ENCODE data around the gene SLC12A9.

The SLC12A9 gene

GRCh38 chr7:100865372-100865911 lies 12.9 kb downstream of the SLC12A9 start:
- TF ChIP-seq YY1 (IDR thresholded peaks at IDR 0.05; ENCODE audit: insufficient read depth, insufficient read length) (no peak), SUZ12 (IDR thresholded peaks at IDR 0.05; ENCODE audit: extremely low read depth, insufficient read depth, insufficient read length) (no peak), ZNF274 (IDR thresholded peaks at IDR 0.05; ENCODE audit: low read depth, low read length) (no peak)

DNA sequence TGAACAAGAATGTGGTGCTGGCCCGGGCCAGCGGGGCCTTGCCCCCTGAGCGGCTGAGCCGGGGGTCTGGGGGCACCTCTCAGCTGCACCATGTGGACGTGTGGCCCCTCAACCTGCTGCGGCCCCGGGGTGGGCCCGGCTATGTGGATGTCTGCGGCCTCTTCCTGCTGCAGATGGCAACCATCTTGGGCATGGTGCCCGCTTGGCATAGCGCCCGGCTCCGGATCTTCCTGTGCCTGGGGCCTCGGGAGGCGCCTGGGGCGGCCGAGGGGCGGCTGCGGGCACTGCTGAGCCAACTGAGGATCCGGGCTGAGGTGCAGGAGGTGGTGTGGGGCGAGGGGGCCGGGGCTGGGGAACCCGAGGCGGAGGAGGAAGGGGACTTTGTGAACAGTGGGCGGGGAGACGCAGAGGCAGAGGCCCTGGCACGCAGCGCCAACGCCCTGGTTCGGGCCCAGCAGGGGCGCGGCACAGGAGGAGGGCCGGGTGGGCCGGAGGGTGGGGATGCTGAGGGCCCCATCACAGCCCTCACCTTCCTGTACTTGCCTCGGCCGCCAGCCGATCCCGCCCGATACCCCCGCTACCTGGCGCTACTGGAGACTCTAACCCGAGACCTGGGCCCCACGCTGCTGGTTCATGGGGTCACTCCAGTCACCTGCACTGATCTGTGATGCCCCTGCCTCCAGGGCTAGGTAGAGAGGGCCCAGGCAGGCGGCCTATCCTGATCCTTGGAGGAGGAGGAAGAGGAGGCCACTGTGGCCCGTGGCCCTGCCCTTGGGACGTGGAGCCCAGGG lies 13.6 kb downstream of the SLC12A9 start:
- no peaks in the 10 kb centered on the region for H3K9me3 ChIP-seq (ENCODE audit: insufficient read depth, low read length)
- H3K4me3 ChIP-seq (ENCODE audit: insufficient read length, low read depth): no peak overlapping the region
- H3K9ac ChIP-seq (ENCODE audit: insufficient read length, low read depth): peak overlapping the region; percentile 64
- H3K27me3 ChIP-seq (ENCODE audit: insufficient read depth, insufficient read length): no peaks in the 10 kb centered on the region
- H3K4me1 ChIP-seq (ENCODE audit: insufficient read depth, insufficient read length): peaks cover 7% of the 10 kb centered on the region
- TF ChIP-seq YY1 (IDR thresholded peaks at IDR 0.05; ENCODE audit: insufficient read depth, insufficient read length): no peak
- TF ChIP-seq ZNF274 (IDR thresholded peaks at IDR 0.05; ENCODE audit: low read depth, low read length): no peak
- TF ChIP-seq SUZ12 (IDR thresholded peaks at IDR 0.05; ENCODE audit: extremely low read depth, insufficient read depth, insufficient read length): no peak
- no peak for DNase-seq (ENCODE audit: low read depth, low spot score)
- peaks cover 51% of the 10 kb centered on the region for H3K36me3 ChIP-seq (ENCODE audit: insufficient read depth, insufficient read length, low read length)

More at GRCh38 chr7:100865372-100865911, 12.9 kb downstream of the SLC12A9 start:
- H3K4me3 ChIP-seq (ENCODE audit: insufficient read length, low read depth): no peak overlapping the region
- no peak for DNase-seq (ENCODE audit: low read depth, low spot score)
- peaks cover 7% of the 10 kb centered on the region for H3K4me1 ChIP-seq (ENCODE audit: insufficient read depth, insufficient read length)
- no peaks in the 10 kb centered on the region for H3K9me3 ChIP-seq (ENCODE audit: insufficient read depth, low read length)
- H3K36me3 ChIP-seq (ENCODE audit: insufficient read depth, insufficient read length, low read length): peaks cover 51% of the 10 kb centered on the region
- no peaks in the 10 kb centered on the region for H3K27me3 ChIP-seq (ENCODE audit: insufficient read depth, insufficient read length)
- H3K9ac ChIP-seq (ENCODE audit: insufficient read length, low read depth): no peak overlapping the region

DNA sequence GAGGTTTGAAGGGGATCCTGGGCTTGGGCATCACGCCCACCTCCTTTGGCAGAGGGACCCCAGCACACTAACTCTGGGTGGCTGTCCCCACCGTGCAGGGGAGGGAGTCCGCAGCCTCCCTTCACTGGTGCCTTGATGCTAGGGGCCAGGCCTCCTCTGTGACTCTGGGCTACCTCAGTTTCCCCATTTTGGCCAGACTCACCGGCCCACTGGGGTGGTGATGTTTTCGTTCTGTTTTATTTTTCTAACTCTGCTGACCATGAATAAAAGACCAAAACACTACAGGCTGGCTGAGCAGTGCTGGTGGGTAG lies 14.2 kb downstream of the SLC12A9 start:
- peaks cover 7% of the 10 kb centered on the region for H3K4me1 ChIP-seq (ENCODE audit: insufficient read depth, insufficient read length)
- peak overlapping the region; percentile 64 for H3K9ac ChIP-seq (ENCODE audit: insufficient read length, low read depth)
- H3K27me3 ChIP-seq (ENCODE audit: insufficient read depth, insufficient read length): no peaks in the 10 kb centered on the region
- no peaks in the 10 kb centered on the region for H3K9me3 ChIP-seq (ENCODE audit: insufficient read depth, low read length)
- DNase-seq (ENCODE audit: low read depth, low spot score): no peak
- H3K36me3 ChIP-seq (ENCODE audit: insufficient read depth, insufficient read length, low read length): peaks cover 51% of the 10 kb centered on the region
- TF ChIP-seq ZNF274 (IDR thresholded peaks at IDR 0.05; ENCODE audit: low read depth, low read length): no peak
- no peak for TF ChIP-seq SUZ12 (IDR thresholded peaks at IDR 0.05; ENCODE audit: extremely low read depth, insufficient read depth, insufficient read length)
- no peak for TF ChIP-seq YY1 (IDR thresholded peaks at IDR 0.05; ENCODE audit: insufficient read depth, insufficient read length)
- H3K4me3 ChIP-seq (ENCODE audit: insufficient read length, low read depth): peak overlapping the region; percentile 86

GRCh38 chr7:100867040-100867775 lies 14.7 kb downstream of the SLC12A9 start, which contains the start of gene TRIP6:
Gene TRIP6, plus strand, starts transcription at chr7:100867387. Its CDS starts 111 bp downstream, at chr7:100867498.
- Histone ChIP-seq H3K9ac (ENCODE audit: insufficient read length, low read depth) (peak within 1 kb of the TSS; percentile 98), H3K36me3 (ENCODE audit: insufficient read depth, insufficient read length, low read length) (peaks cover 53% of the 10 kb centered on the region), H3K27me3 (ENCODE audit: insufficient read depth, insufficient read length) (no peaks in the 10 kb centered on the region), H3K4me3 (ENCODE audit: insufficient read length, low read depth) (peak within 1 kb of the TSS; percentile 86), H3K9me3 (ENCODE audit: insufficient read depth, low read length) (no peaks in the 10 kb centered on the region), H3K4me1 (ENCODE audit: insufficient read depth, insufficient read length) (peaks cover 7% of the 10 kb centered on the region)
- DNase-seq (ENCODE audit: low read depth, low spot score): peak; percentile 81
- no peak for TF ChIP-seq ZNF274 (IDR thresholded peaks at IDR 0.05; ENCODE audit: low read depth, low read length)
- no peak for TF ChIP-seq YY1 (IDR thresholded peaks at IDR 0.05; ENCODE audit: insufficient read depth, insufficient read length)
- no peak for TF ChIP-seq SUZ12 (IDR thresholded peaks at IDR 0.05; ENCODE audit: extremely low read depth, insufficient read depth, insufficient read length)

DNA sequence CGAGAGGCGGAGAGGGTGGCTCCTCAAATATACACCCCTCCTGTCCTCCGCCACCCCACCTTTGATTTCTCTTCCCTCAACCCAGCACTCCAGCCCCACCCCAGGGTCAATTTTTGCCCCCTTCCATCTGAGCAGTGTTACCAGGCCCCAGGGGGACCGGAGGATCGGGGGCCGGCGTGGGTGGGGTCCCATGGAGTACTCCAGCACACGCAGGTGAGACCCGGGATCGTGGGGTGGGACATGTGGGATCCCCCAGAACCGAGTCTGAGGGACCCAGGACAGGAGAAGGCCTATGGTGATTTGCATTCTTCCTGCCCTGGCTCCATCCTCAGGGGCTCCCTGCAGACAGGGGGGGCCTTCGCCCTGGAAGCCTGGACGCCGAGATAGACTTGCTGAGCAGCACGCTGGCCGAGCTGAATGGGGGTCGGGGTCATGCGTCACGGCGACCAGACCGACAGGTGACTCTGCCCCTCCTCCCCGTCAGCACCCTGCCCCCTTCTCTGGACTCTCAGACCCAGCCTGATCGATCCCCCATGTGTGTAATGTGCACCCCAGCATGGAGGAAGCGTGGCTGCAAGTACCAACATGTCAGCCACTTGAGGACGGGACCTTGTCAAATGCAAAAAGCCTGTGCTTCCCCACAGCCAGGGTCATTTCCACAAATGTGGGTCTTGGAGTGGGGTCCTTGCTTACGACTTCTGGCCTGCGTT lies 15.4 kb downstream of the SLC12A9 start:
- Histone ChIP-seq H3K4me1 (ENCODE audit: insufficient read depth, insufficient read length) (peaks cover 7% of the 10 kb centered on the region), H3K4me3 (ENCODE audit: insufficient read length, low read depth) (peak overlapping the region; percentile 86), H3K27me3 (ENCODE audit: insufficient read depth, insufficient read length) (no peaks in the 10 kb centered on the region), H3K36me3 (ENCODE audit: insufficient read depth, insufficient read length, low read length) (peaks cover 52% of the 10 kb centered on the region), H3K9ac (ENCODE audit: insufficient read length, low read depth) (peak overlapping the region; percentile 98), H3K9me3 (ENCODE audit: insufficient read depth, low read length) (no peaks in the 10 kb centered on the region)
- no peak for DNase-seq (ENCODE audit: low read depth, low spot score)
- no peak for TF ChIP-seq YY1 (IDR thresholded peaks at IDR 0.05; ENCODE audit: insufficient read depth, insufficient read length)

DNA sequence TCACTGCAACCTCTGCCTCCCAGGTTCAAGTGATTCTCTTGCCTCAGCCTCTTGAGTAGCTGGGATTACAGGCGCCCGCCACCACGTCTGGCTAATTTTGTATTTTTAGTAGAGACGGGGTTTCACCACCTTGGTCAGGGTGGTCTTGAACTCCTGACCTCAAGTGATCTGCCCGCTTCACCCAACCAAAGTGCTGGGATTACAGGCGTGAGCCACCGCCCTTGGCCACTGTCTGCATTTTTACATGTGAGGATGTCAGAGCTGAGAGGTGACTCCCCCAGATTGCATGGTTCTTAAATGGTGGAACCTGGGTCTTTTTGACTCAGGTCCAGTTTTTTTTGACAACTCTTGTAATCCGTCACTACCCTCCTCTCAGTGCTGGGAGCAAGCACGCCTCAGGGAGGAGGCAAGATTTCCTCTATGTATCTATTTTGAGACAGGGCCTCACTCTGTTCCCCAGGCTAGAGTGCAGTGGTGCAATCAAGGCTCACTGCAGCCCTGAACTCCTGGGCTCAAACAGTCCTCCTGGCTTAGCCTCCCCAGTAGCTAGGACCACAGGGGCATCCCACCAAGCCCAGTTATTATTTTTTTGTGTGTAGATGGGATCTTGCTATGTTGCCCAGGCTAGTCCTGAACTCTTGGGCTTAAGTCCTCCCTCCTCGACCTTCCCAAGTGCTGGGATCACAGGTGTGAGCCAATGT lies 21.2 kb downstream of the SLC12A9 start:
- TF ChIP-seq YY1 (IDR thresholded peaks at IDR 0.05; ENCODE audit: insufficient read depth, insufficient read length) (no peak), SUZ12 (IDR thresholded peaks at IDR 0.05; ENCODE audit: extremely low read depth, insufficient read depth, insufficient read length) (no peak), ZNF274 (IDR thresholded peaks at IDR 0.05; ENCODE audit: low read depth, low read length) (no peak)
- peak overlapping the region; percentile 93 for H3K4me3 ChIP-seq (ENCODE audit: insufficient read length, low read depth)
- no peaks in the 10 kb centered on the region for H3K27me3 ChIP-seq (ENCODE audit: insufficient read depth, insufficient read length)
- H3K36me3 ChIP-seq (ENCODE audit: insufficient read depth, insufficient read length, low read length): peaks cover 78% of the 10 kb centered on the region
- peaks cover 7% of the 10 kb centered on the region for H3K4me1 ChIP-seq (ENCODE audit: insufficient read depth, insufficient read length)
- peak overlapping the region; percentile 95 for H3K9ac ChIP-seq (ENCODE audit: insufficient read length, low read depth)
- no peaks in the 10 kb centered on the region for H3K9me3 ChIP-seq (ENCODE audit: insufficient read depth, low read length)
- no peak for DNase-seq (ENCODE audit: low read depth, low spot score)
